Adrenal gland (tissue), 12 donors: ENCODE measurements around the gene GALNT10. TPM values are rescaled to one million over a fixed set of nuclear protein-coding genes. Genes with fewer than 3 reads are reported as not detected.

ENCODE experiments used
- DNase-seq, 7 donors: peaks; one replicate each; pipeline ENCODE4 v3.0.0-alpha.2; 2019 to 2020
- H3K27ac ChIP-seq, 5 donors: fragments of 200-600 bp; sonication (generic) in 4 of 5; 1 replicate in 3 of 5; 2 replicates in 2 of 5; pipeline versions ENCODE4 v1.5.1 to v1.8.0; 2016 to 2020; ENCODE audit warnings: mild to moderate bottlenecking in 1 of 5
- H3K27me3 ChIP-seq: fragments of 200-600 bp; 2 replicates; pipeline ENCODE4 v1.8.0; 2021
- H3K36me3 ChIP-seq, 2 donors: fragments of 200-600 bp; replicated peaks in 1 of 2; 1 replicate in 1 of 2; 2 replicates in 1 of 2; pipeline versions ENCODE4 v1.5.1 to v1.8.0; 2018 to 2022
- H3K4me1 ChIP-seq, 2 donors: fragments of 200-600 bp; replicated peaks in 1 of 2; 1 replicate in 1 of 2; 2 replicates in 1 of 2; pipeline versions ENCODE4 v1.5.1 to v1.8.0; 2018 to 2021
- H3K4me3 ChIP-seq, 4 donors: fragments of 200-600 bp; sonication (generic) in 3 of 4; one replicate each; pipeline ENCODE4 v1.5.1; 2016 to 2018
- H3K9me3 ChIP-seq, 3 donors: fragments of 200-600 bp; sonication (generic) in 1 of 3; replicated peaks in 1 of 3; 1 replicate in 2 of 3; 2 replicates in 1 of 3; pipeline versions ENCODE4 v1.5.1 to v1.8.0; 2016 to 2021
- CTCF ChIP-seq, 6 experiments: fragments of 450-650 bp in 4 of 6; fragments of 200-600 bp in 2 of 6; sonication (generic) in 1 of 6; IDR thresholded peaks; 1 replicate in 5 of 6; 2 replicates in 1 of 6; pipeline versions ENCODE4 v1.5.1 to v1.8.0; 2016 to 2021; ENCODE audit warnings: antibody characterized with exemption in 6 of 6, mild to moderate bottlenecking in 2 of 6, moderate library complexity in 1 of 6
- POLR2A ChIP-seq, 2 donors: fragments of 450-650 bp; IDR thresholded peaks; one replicate each; pipeline ENCODE4 v1.6.1; 2017; ENCODE audit warnings: antibody characterized with exemption in 2 of 2, mild to moderate bottlenecking in 2 of 2, moderate library complexity in 1 of 2
- WGBS, 4 donors: extraction: QIAGEN DNeasy Blood & Tissue Kit in 2 of 4; methylation state at CpG; one replicate each; pipeline versions ENCODE4 v1.1.5 to v1.1.7; 2013 to 2017; 5-methylcytosine and 5-hydroxymethylcytosine counted together
- intact Hi-C, 2 donors: fragments of 100-400 bp; cut with DNase I; formaldehyde crosslinking; loops; one replicate each; pipeline versions ENCODE4 v1.14.1 to v1.15.0; 2022 to 2023
- polyA plus RNA-seq, 3 donors: library from polyadenylated mRNA; stranded (reverse); fragments of 200-250 nt in 2 of 3; fragments of 350-450 nt in 1 of 3; fragmentation: Illumina TruSeq in 1 of 3; extraction: RNeasy Lipid Tissue Mini Kit (QIAGEN cat#74804) in 1 of 3; gene quantifications; one replicate each; pipeline ENCODE4 v1.2.3, GENCODE V29; 2013 to 2014
- total RNA-seq, 9 donors: library from RNA; depleted of rRNA in 4 of 9; stranded (reverse); fragments of >200 nt in 4 of 9; fragments of 120-200 nt in 1 of 9; fragmentation: NEBNext Ultra II Directional in 1 of 9; extraction: Animal tissue kit (Norgen Biotek cat#: 25700) in 1 of 9; gene quantifications; one replicate each; pipeline versions ENCODE4 v1.1.0 to v1.2.4, GENCODE V29; 2013 to 2023
- donor health status: healthy with polysubstance abuse.
- donor health status: Bipolar disorder and iron deficiency.
- donor health status: DM: yes; HTN: yes; CAD: no.
- donor health status: DM: no; HTN: no; CAD: no.
- donor health status: DM: no; HTN: no; CAD: no.
- donor health status: DM: yes; HTN: yes; CAD: no.

GALNT10 gene
- total and polyA plus RNA-seq, 12 donors: 5.6 to 74.1 (median 43.4) TPM

- no peak overlapping the region for H3K27ac ChIP-seq
- TF ChIP-seq CTCF (IDR thresholded peaks at IDR 0.05): no peak
- no peak for TF ChIP-seq POLR2A (IDR thresholded peaks at IDR 0.05)
- intact Hi-C loops: no loop called here
- no peaks in the 10 kb centered on the region for H3K36me3 ChIP-seq
- 88 to 91% (median 90%) methylated on average over 8 of the region's 8 CpGs for WGBS, 4 donors
- no peaks in the 10 kb centered on the region for H3K9me3 ChIP-seq
- no peak overlapping the region for H3K4me3 ChIP-seq
- no peak for DNase-seq
- no peaks in the 10 kb centered on the region for H3K27me3 ChIP-seq
- H3K4me1 ChIP-seq: peaks cover 2 to 38% of the 10 kb centered on the region in 2 donors
Observed at GRCh38 chr5:154197801-154198491, 7.4 kb downstream of the GALNT10 start.

GRCh38 chr5:154198611-154199230, 8.2 kb downstream of the GALNT10 start:
- Histone ChIP-seq H3K36me3 (no peaks in the 10 kb centered on the region), H3K9me3 (no peaks in the 10 kb centered on the region), H3K4me3 (no peak overlapping the region), H3K4me1 (peaks cover 0 to 31% of the 10 kb centered on the region in 2 donors), H3K27ac (no peak overlapping the region), H3K27me3 (no peaks in the 10 kb centered on the region)
- intact Hi-C loops: no loop called here
- 74 to 81% (median 80%) methylated on average over 4 of the region's 4 CpGs for WGBS, 4 donors
- no peak for TF ChIP-seq CTCF (IDR thresholded peaks at IDR 0.05)
- TF ChIP-seq POLR2A (IDR thresholded peaks at IDR 0.05): no peak
- DNase-seq: no peak

- 89 to 100% (median 94%) methylated on average over 2 to 4 of the region's 4 CpGs for WGBS, 4 donors
- Histone ChIP-seq H3K36me3 (no peaks in the 10 kb centered on the region), H3K27ac (no peak overlapping the region), H3K9me3 (no peaks in the 10 kb centered on the region), H3K27me3 (no peaks in the 10 kb centered on the region), H3K4me3 (no peak overlapping the region), H3K4me1 (peaks cover 0 to 25% of the 10 kb centered on the region in 2 donors)
- DNase-seq: no peak
- intact Hi-C loops: no loop called here
- TF ChIP-seq CTCF (IDR thresholded peaks at IDR 0.05) (no peak), POLR2A (IDR thresholded peaks at IDR 0.05) (no peak)
Observed at GRCh38 chr5:154199263-154199662, 8.7 kb downstream of the GALNT10 start.

GRCh38 chr5:154199671-154200220, 9.2 kb downstream of the GALNT10 start:
- no peak overlapping the region for H3K4me3 ChIP-seq
- no peak overlapping the region for H3K27ac ChIP-seq
- intact Hi-C loops: no loop called here
- no peaks in the 10 kb centered on the region for H3K36me3 ChIP-seq
- no peak for DNase-seq
- no peaks in the 10 kb centered on the region for H3K9me3 ChIP-seq
- peaks cover 0 to 22% of the 10 kb centered on the region in 2 donors for H3K4me1 ChIP-seq
- no peak for TF ChIP-seq CTCF (IDR thresholded peaks at IDR 0.05)
- no peak for TF ChIP-seq POLR2A (IDR thresholded peaks at IDR 0.05)
- 77 to 96% (median 85%) methylated on average over 7 of the region's 7 CpGs for WGBS, 4 donors
- H3K27me3 ChIP-seq: no peaks in the 10 kb centered on the region
